Karpas-422 (cell line): ENCODE data around the gene KCNRG. TPM values are rescaled to one million over a fixed set of nuclear protein-coding genes. Genes with fewer than 3 reads are reported as not detected.
A peak's percentile ranks its signal among the peaks of the same experiment; 100 is the strongest.

ENCODE experiments used
- DNase-seq: peaks from one replicate; pipeline ENCODE4 v3.0.0-alpha.2; 2015
- H2AFZ ChIP-seq: fragments of 200-600 bp; sonication (generic); 2 replicates; pipeline ENCODE4 v1.6.1; 2014; ENCODE audit warnings: antibody characterized with exemption, low read length, mixed read lengths
- H3K27ac ChIP-seq: fragments of 200-600 bp; sonication (generic); 2 replicates; pipeline ENCODE4 v1.5.1; 2014; ENCODE audit warnings: mild to moderate bottlenecking, low read length, moderate library complexity
- H3K27me3 ChIP-seq: fragments of 200-600 bp; sonication (generic); 2 replicates; pipeline ENCODE4 v1.6.1; 2014; ENCODE audit warnings: low read length, mixed read lengths
- H3K36me3 ChIP-seq: fragments of 200-600 bp; sonication (generic); 2 replicates; pipeline ENCODE4 v1.6.1; 2014; ENCODE audit warnings: low read length, mixed read lengths; ENCODE audit not compliant: insufficient read depth
- H3K4me1 ChIP-seq: fragments of 200-600 bp; sonication (generic); 2 replicates; pipeline ENCODE4 v1.6.1; 2014; ENCODE audit warnings: mild to moderate bottlenecking, low read length, mixed read lengths
- H3K4me2 ChIP-seq: fragments of 200-600 bp; sonication (generic); 2 replicates; pipeline ENCODE4 v1.6.1; 2014; ENCODE audit warnings: low read length, low read depth, mild to moderate bottlenecking; ENCODE audit not compliant: poor library complexity, severe bottlenecking
- H3K4me3 ChIP-seq: fragments of 200-600 bp; sonication (generic); 2 replicates; pipeline ENCODE4 v1.5.1; 2014; ENCODE audit warnings: mild to moderate bottlenecking, antibody characterized with exemption, low read length, mixed read lengths
- H3K79me2 ChIP-seq: fragments of 200-600 bp; sonication (generic); 2 replicates; pipeline ENCODE4 v1.6.1; 2014; ENCODE audit warnings: mild to moderate bottlenecking, low read length, mixed read lengths
- H3K9ac ChIP-seq: fragments of 200-600 bp; sonication (generic); 2 replicates; pipeline ENCODE4 v1.6.0; 2014; ENCODE audit warnings: low read length
- H3K9me2 ChIP-seq: fragments of 200-600 bp; sonication (generic), shearing (Covaris generic); replicated peaks from 2 replicates; pipeline ENCODE4 v1.6.0; 2014; ENCODE audit warnings: mild to moderate bottlenecking, low read length, moderate library complexity; ENCODE audit not compliant: insufficient read depth
- H3K9me3 ChIP-seq: fragments of 300-700, 200-600 bp; sonication (generic); 2 replicates; pipeline ENCODE4 v1.6.1; 2014; ENCODE audit warnings: low read length, mixed read lengths
- H4K20me1 ChIP-seq: fragments of 200-600 bp; sonication (generic); 2 replicates; pipeline ENCODE4 v1.6.1; 2014; ENCODE audit warnings: mild to moderate bottlenecking, antibody characterized with exemption, low read length, low read depth; ENCODE audit not compliant: insufficient read depth
- total RNA-seq: library from RNA; depleted of rRNA; stranded (reverse); fragments of >200 nt; shearing (Covaris generic); gene quantifications from 2 replicates; pipeline ENCODE4 v1.2.3, GENCODE V29; 2014; ENCODE audit warnings: low replicate concordance

Gene KCNRG
- total RNA-seq, 1 experiment from 2014 or later, result 4.5 TPM

- H3K4me2 ChIP-seq, result no peak overlapping the region
- H3K9me2 ChIP-seq, result no peaks in the 10 kb centered on the region
- no peak overlapping the region for H2AFZ ChIP-seq
- no peak overlapping the region for H3K9ac ChIP-seq
- no peaks in the 10 kb centered on the region for H3K27me3 ChIP-seq
- no peak for DNase-seq
- no peak overlapping the region for H3K4me3 ChIP-seq
- no peaks in the 10 kb centered on the region for H3K4me1 ChIP-seq
- no peaks in the 10 kb centered on the region for H4K20me1 ChIP-seq
- peaks cover 61% of the 10 kb centered on the region for H3K36me3 ChIP-seq
- peaks cover 48% of the 10 kb centered on the region for H3K79me2 ChIP-seq
- H3K9me3 ChIP-seq, result no peaks in the 10 kb centered on the region
- peak overlapping the region; percentile 28; the same call in 1 of the 2 replicates for H3K27ac ChIP-seq
Observed at GRCh38 chr13:50017819-50018218, 2.6 kb downstream of the KCNRG start.

GRCh38 chr13:50025436-50025835 lies 10.2 kb downstream of the KCNRG start:
- Histone ChIP-seq H4K20me1 (no peaks in the 10 kb centered on the region), H2AFZ (no peak overlapping the region), H3K36me3 (peaks cover 55% of the 10 kb centered on the region), H3K27me3 (no peaks in the 10 kb centered on the region), H3K27ac (no peak overlapping the region), H3K9ac (no peak overlapping the region), H3K9me3 (no peaks in the 10 kb centered on the region), H3K4me3 (no peak overlapping the region), H3K9me2 (no peaks in the 10 kb centered on the region), H3K4me2 (no peak overlapping the region), H3K79me2 (peaks cover 31% of the 10 kb centered on the region), H3K4me1 (peaks cover 18% of the 10 kb centered on the region)
- no peak for DNase-seq

GRCh38 chr13:50026788-50027473 lies 11.7 kb downstream of the KCNRG start:
- Histone ChIP-seq H3K27me3 (no peaks in the 10 kb centered on the region), H3K27ac (0 out of 2 replicates have a peak overlapping the region, but pooled peaks have one; percentile 38), H3K4me3 (no peak overlapping the region), H3K9ac (no peak overlapping the region), H3K4me1 (peaks cover 19% of the 10 kb centered on the region), H4K20me1 (no peaks in the 10 kb centered on the region), H3K36me3 (peaks cover 51% of the 10 kb centered on the region; the same call in 1 of the 2 replicates), H3K79me2 (peaks cover 30% of the 10 kb centered on the region), H2AFZ (no peak overlapping the region), H3K9me3 (no peaks in the 10 kb centered on the region), H3K4me2 (no peak overlapping the region), H3K9me2 (no peaks in the 10 kb centered on the region)
- no peak for DNase-seq

GRCh38 chr13:50030315-50030714 lies 15.1 kb downstream of the KCNRG start:
- Histone ChIP-seq H3K4me2 (no peak overlapping the region), H4K20me1 (no peaks in the 10 kb centered on the region), H3K4me3 (no peak overlapping the region), H3K27me3 (no peaks in the 10 kb centered on the region), H3K79me2 (peaks cover 15% of the 10 kb centered on the region; the same call in 1 of the 2 replicates), H3K36me3 (peaks cover 26% of the 10 kb centered on the region; the same call in 1 of the 2 replicates), H3K4me1 (peaks cover 43% of the 10 kb centered on the region), H3K9ac (no peak overlapping the region), H3K9me3 (no peaks in the 10 kb centered on the region), H3K27ac (peak overlapping the region; percentile 70), H3K9me2 (no peaks in the 10 kb centered on the region), H2AFZ (no peak overlapping the region)
- no peak for DNase-seq

GRCh38 chr13:50033725-50034124 lies 18.5 kb downstream of the KCNRG start:
- Histone ChIP-seq H3K27me3 (no peaks in the 10 kb centered on the region), H4K20me1 (no peaks in the 10 kb centered on the region), H3K9me2 (no peaks in the 10 kb centered on the region), H2AFZ (no peak overlapping the region), H3K79me2 (0 out of 2 replicates have a peak, but pooled peaks cover 8% of the 10 kb centered on the region), H3K4me1 (peaks cover 57% of the 10 kb centered on the region), H3K4me3 (no peak overlapping the region), H3K27ac (peak overlapping the region; percentile 61), H3K4me2 (no peak overlapping the region), H3K9me3 (no peaks in the 10 kb centered on the region), H3K9ac (no peak overlapping the region), H3K36me3 (peaks cover 13% of the 10 kb centered on the region; the same call in 1 of the 2 replicates)
- no peak for DNase-seq

GRCh38 chr13:50037788-50038187 lies 22.5 kb downstream of the KCNRG start:
- Histone ChIP-seq H2AFZ (no peak overlapping the region), H3K4me1 (peaks cover 40% of the 10 kb centered on the region), H3K4me2 (no peak overlapping the region), H3K36me3 (peaks cover 33% of the 10 kb centered on the region; the same call in 1 of the 2 replicates), H3K9me3 (no peaks in the 10 kb centered on the region), H3K79me2 (peaks cover 10% of the 10 kb centered on the region), H4K20me1 (no peaks in the 10 kb centered on the region), H3K27me3 (no peaks in the 10 kb centered on the region), H3K9ac (no peak overlapping the region), H3K9me2 (no peaks in the 10 kb centered on the region), H3K4me3 (no peak overlapping the region), H3K27ac (no peak overlapping the region)
- no peak for DNase-seq

GRCh38 chr13:50038266-50038665 lies 23.0 kb downstream of the KCNRG start:
- no peak for DNase-seq
- H2AFZ ChIP-seq, result no peak overlapping the region
- H3K4me2 ChIP-seq, result no peak overlapping the region
- H3K27me3 ChIP-seq, result no peaks in the 10 kb centered on the region
- H3K9me3 ChIP-seq, result no peaks in the 10 kb centered on the region
- no peak overlapping the region for H3K9ac ChIP-seq
- no peaks in the 10 kb centered on the region for H4K20me1 ChIP-seq
- no peak overlapping the region for H3K4me3 ChIP-seq
- no peak overlapping the region for H3K27ac ChIP-seq
- peaks cover 15% of the 10 kb centered on the region for H3K79me2 ChIP-seq
- H3K4me1 ChIP-seq, result peaks cover 38% of the 10 kb centered on the region
- peaks cover 38% of the 10 kb centered on the region; the same call in 1 of the 2 replicates for H3K36me3 ChIP-seq
- H3K9me2 ChIP-seq, result no peaks in the 10 kb centered on the region

GRCh38 chr13:50052478-50052877 lies 37.2 kb downstream of the KCNRG start:
- H3K9me2 ChIP-seq, result no peaks in the 10 kb centered on the region
- peaks cover 89% of the 10 kb centered on the region for H3K79me2 ChIP-seq

More at GRCh38 chr13:50052478-50052877, 37.2 kb downstream of the KCNRG start:
- H3K9ac ChIP-seq, result no peak overlapping the region
- peaks cover 63% of the 10 kb centered on the region for H3K36me3 ChIP-seq
- H3K9me3 ChIP-seq, result no peaks in the 10 kb centered on the region
- H3K4me1 ChIP-seq, result no peaks in the 10 kb centered on the region
- no peak overlapping the region for H3K4me2 ChIP-seq
- H3K27ac ChIP-seq, result no peak overlapping the region
- no peak overlapping the region for H2AFZ ChIP-seq
- H3K27me3 ChIP-seq, result no peaks in the 10 kb centered on the region
- H4K20me1 ChIP-seq, result no peaks in the 10 kb centered on the region
- DNase-seq, result no peak
- no peak overlapping the region for H3K4me3 ChIP-seq
